SK-N-SH treated with all-trans-retinoic acid at 6 μM for 48 hours (cell line): ENCODE measurements around the gene LRCH3.

Experiments used
- ATAC-seq: fragments of 200-7000 bp; cut with Tn5 transposase; 3 replicates; pipeline ENCODE4 v1.9.1; 2020; ENCODE audit warnings: mild to moderate bottlenecking, moderate library complexity
- ARNTL ChIP-seq: fragments of 450-650 bp; formaldehyde crosslinking; IDR thresholded peaks from 2 replicates; pipeline ENCODE4 v1.5.0; 2020; ENCODE audit warnings: low read depth, mild to moderate bottlenecking, moderate library complexity, borderline replicate concordance
- BACH2 ChIP-seq: fragments of 250-450 bp; sonication (Bioruptor Pico); IDR thresholded peaks from 2 replicates; pipeline ENCODE4 v1.9.0; 2021; ENCODE audit warnings: mild to moderate bottlenecking, borderline replicate concordance
- CSDC2 ChIP-seq: fragments of 250-450 bp; sonication (Bioruptor Pico); IDR thresholded peaks from 2 replicates; pipeline ENCODE4 v1.5.0; 2020; ENCODE audit warnings: mild to moderate bottlenecking, moderate library complexity
- ESRRG ChIP-seq: fragments of 250-450 bp; sonication (Bioruptor Pico); IDR thresholded peaks from 2 replicates; pipeline ENCODE4 v1.6.1; 2021; ENCODE audit warnings: mild to moderate bottlenecking
- GLIS3 ChIP-seq: fragments of 250-450 bp; sonication (Bioruptor Pico); IDR thresholded peaks from 2 replicates; pipeline ENCODE4 v1.5.0; 2020; ENCODE audit warnings: mild to moderate bottlenecking, moderate library complexity
- ISL1 ChIP-seq: fragments of 250-450 bp; sonication (Bioruptor Pico); IDR thresholded peaks from 2 replicates; pipeline ENCODE4 v2.1.2; 2022; ENCODE audit warnings: mild to moderate bottlenecking, moderate library complexity
- OSR1 ChIP-seq: fragments of 250-450 bp; sonication (Bioruptor Pico); IDR thresholded peaks from 2 replicates; pipeline ENCODE4 v1.8.0; 2022; ENCODE audit warnings: moderate library complexity, mild to moderate bottlenecking, inconsistent platforms
- PPARA ChIP-seq: fragments of 250-450 bp; sonication (Bioruptor Pico); IDR thresholded peaks from 2 replicates; pipeline ENCODE4 v1.5.0; 2020; ENCODE audit warnings: mild to moderate bottlenecking, borderline replicate concordance
- RARB ChIP-seq: fragments of 250-450 bp; sonication (Bioruptor Pico); IDR thresholded peaks from 2 replicates; pipeline ENCODE4 v1.8.0; 2021; ENCODE audit warnings: mild to moderate bottlenecking, moderate library complexity
- SNAI2 ChIP-seq: fragments of 250-450 bp; sonication (Bioruptor Pico); IDR thresholded peaks from 2 replicates; pipeline ENCODE4 v1.5.0; 2020; ENCODE audit warnings: mild to moderate bottlenecking, moderate library complexity
- TCF4 ChIP-seq: fragments of 250-450 bp; sonication (Bioruptor Pico); IDR thresholded peaks from 2 replicates; pipeline ENCODE4 v1.8.0; 2021; ENCODE audit warnings: mild to moderate bottlenecking, moderate library complexity, borderline replicate concordance
- ZC3H10 ChIP-seq: fragments of 250-450 bp; sonication (Bioruptor Pico); IDR thresholded peaks from 2 replicates; pipeline ENCODE4 v1.5.1; 2021; ENCODE audit warnings: mild to moderate bottlenecking, moderate library complexity
- ZFP30 ChIP-seq: fragments of 450-650 bp; formaldehyde crosslinking; IDR thresholded peaks from 2 replicates; pipeline ENCODE4 v1.5.0; 2022; ENCODE audit warnings: mild to moderate bottlenecking, moderate library complexity
- ZNF565 ChIP-seq: fragments of 450-650 bp; formaldehyde crosslinking; conservative IDR thresholded peaks from 2 replicates; pipeline ENCODE4 v1.5.0; 2020; ENCODE audit warnings: low read depth, mild to moderate bottlenecking, moderate library complexity
- ZNF70 ChIP-seq: fragments of 450-650 bp; formaldehyde crosslinking; IDR thresholded peaks from 2 replicates; pipeline ENCODE4 v1.5.0; 2020; ENCODE audit warnings: mild to moderate bottlenecking, moderate library complexity
- ZNF8 ChIP-seq: fragments of 450-650 bp; formaldehyde crosslinking; IDR thresholded peaks from 2 replicates; pipeline ENCODE4 v1.5.0; 2020; ENCODE audit warnings: mild to moderate bottlenecking, moderate library complexity
- TF ChIP-seq, protein P1 (sequence below): fragments of 250-450 bp; sonication (Bioruptor Pico); IDR thresholded peaks from 2 replicates; pipeline ENCODE4 v1.5.1; 2021; ENCODE audit warnings: mild to moderate bottlenecking, moderate library complexity
- TF ChIP-seq, protein P2 (sequence below): fragments of 250-450 bp; sonication (Bioruptor Pico); IDR thresholded peaks from 2 replicates; pipeline ENCODE4 v1.8.0; 2020; ENCODE audit warnings: mild to moderate bottlenecking, moderate library complexity, borderline replicate concordance
- TF ChIP-seq, protein P3 (sequence below): fragments of 250-450 bp; sonication (Bioruptor Pico); IDR thresholded peaks from 2 replicates; pipeline ENCODE4 v1.8.0; 2021; ENCODE audit warnings: low read depth, mild to moderate bottlenecking, moderate library complexity, borderline replicate concordance
- TF ChIP-seq, protein P4 (sequence below): fragments of 250-450 bp; sonication (Bioruptor Pico); IDR thresholded peaks from 2 replicates; pipeline ENCODE4 v1.5.0; 2020; ENCODE audit warnings: mild to moderate bottlenecking, moderate library complexity
- TF ChIP-seq, protein P5 (sequence below): fragments of 250-450 bp; sonication (Bioruptor Pico); IDR thresholded peaks from 2 replicates; pipeline ENCODE4 v1.5.1; 2020; ENCODE audit warnings: low read depth, mild to moderate bottlenecking, moderate library complexity

LRCH3 gene

DNA sequence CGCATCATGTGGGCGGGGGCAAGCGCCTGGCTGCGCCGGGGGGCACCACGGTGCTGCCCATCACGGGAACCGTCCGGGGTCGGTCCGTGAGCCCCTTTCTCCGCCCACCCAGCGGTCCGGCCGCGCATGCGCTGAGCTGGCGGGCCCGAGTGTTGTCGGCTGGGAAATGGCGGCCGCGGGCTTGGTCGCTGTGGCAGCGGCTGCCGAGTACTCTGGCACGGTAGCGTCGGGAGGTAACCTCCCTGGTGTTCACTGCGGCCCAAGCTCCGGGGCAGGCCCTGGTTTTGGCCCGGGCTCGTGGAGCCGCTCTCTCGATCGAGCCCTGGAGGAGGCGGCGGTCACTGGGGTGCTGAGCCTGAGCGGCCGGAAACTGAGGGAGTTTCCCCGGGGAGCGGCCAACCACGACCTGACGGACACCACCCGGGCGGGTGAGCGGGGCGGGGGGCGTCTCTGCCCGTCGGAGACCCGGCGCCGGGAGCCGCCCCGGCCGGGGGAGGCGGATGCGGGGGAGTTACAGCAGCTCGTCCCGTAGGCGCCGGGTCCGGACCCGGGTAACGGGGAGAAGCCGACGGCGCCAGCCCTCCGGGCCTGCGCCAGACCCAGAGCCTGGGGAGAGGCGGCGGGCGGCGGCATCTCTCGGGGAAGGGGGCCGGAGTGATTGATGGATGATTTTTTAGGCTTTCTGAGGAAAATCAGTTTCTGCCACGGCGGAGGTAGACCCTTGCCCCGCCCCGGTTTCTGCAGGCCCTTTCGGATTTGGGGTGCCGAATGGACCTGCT, at the start of gene LRCH3:
LRCH3 (plus strand) TSS at position 142 of the 779 bp plus-strand sequence; CDS start at position 167, 25 bp downstream.
- TF ChIP-seq PPARA: no peak
- no peak for TF ChIP-seq ZNF8 (CRISPR knock-in tag)
- TF ChIP-seq, protein P1, sequence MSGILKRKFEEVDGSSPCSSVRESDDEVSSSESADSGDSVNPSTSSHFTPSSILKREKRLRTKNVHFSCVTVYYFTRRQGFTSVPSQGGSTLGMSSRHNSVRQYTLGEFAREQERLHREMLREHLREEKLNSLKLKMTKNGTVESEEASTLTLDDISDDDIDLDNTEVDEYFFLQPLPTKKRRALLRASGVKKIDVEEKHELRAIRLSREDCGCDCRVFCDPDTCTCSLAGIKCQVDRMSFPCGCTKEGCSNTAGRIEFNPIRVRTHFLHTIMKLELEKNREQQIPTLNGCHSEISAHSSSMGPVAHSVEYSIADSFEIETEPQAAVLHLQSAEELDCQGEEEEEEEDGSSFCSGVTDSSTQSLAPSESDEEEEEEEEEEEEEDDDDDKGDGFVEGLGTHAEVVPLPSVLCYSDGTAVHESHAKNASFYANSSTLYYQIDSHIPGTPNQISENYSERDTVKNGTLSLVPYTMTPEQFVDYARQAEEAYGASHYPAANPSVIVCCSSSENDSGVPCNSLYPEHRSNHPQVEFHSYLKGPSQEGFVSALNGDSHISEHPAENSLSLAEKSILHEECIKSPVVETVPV (CRISPR knock-in tag): no peak
- no peak for TF ChIP-seq ZNF565 (CRISPR knock-in tag)
- no peak for TF ChIP-seq RARB (CRISPR knock-in tag)
- TF ChIP-seq, protein P2, sequence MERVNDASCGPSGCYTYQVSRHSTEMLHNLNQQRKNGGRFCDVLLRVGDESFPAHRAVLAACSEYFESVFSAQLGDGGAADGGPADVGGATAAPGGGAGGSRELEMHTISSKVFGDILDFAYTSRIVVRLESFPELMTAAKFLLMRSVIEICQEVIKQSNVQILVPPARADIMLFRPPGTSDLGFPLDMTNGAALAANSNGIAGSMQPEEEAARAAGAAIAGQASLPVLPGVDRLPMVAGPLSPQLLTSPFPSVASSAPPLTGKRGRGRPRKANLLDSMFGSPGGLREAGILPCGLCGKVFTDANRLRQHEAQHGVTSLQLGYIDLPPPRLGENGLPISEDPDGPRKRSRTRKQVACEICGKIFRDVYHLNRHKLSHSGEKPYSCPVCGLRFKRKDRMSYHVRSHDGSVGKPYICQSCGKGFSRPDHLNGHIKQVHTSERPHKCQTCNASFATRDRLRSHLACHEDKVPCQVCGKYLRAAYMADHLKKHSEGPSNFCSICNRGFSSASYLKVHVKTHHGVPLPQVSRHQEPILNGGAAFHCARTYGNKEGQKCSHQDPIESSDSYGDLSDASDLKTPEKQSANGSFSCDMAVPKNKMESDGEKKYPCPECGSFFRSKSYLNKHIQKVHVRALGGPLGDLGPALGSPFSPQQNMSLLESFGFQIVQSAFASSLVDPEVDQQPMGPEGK (CRISPR knock-in tag): peak; percentile 70; the same call in 1 of the 2 replicates
- no peak for TF ChIP-seq ESRRG
- peak; percentile 87; the same call in 1 of the 2 replicates for TF ChIP-seq GLIS3 (CRISPR knock-in tag)
- TF ChIP-seq, all 23 proteins: peak for 2
- peak; percentile 91 for ATAC-seq

DNA sequence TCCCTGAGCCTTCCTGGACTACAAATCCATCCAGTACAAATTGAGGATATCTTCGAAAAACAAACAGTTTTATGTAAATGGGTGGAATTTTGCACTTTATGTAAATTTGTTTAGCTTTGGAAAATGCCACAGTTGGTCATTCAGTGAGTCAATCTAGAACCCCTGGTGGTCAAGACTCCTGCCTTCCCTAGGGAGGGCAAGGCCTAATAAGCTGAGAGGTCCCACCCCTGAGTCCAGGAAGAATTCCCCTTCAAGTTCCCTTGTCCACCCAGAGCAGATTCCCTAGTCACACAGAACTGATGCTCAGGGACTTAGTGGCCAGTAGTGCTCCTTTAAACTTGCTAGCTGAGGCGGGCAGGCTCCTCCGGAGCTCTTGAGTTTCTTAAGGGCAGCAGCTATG, 48.3 kb upstream of the LRCH3 start:
- no peak for ATAC-seq
- TF ChIP-seq ARNTL (CRISPR knock-in tag) (no peak), ZC3H10 (no peak), BACH2 (CRISPR knock-in tag) (no peak), ZFP30 (no peak), RARB (CRISPR knock-in tag) (no peak), ESRRG (no peak), ISL1 (no peak), GLIS3 (CRISPR knock-in tag) (no peak), CSDC2 (CRISPR knock-in tag) (no peak), PPARA (no peak), ZNF70 (CRISPR knock-in tag) (no peak), ZNF565 (CRISPR knock-in tag) (no peak), SNAI2 (no peak), OSR1 (CRISPR knock-in tag) (no peak), TCF4 (CRISPR knock-in tag) (no peak)
- TF ChIP-seq, protein P2 (CRISPR knock-in tag): no peak
- TF ChIP-seq, protein P3, sequence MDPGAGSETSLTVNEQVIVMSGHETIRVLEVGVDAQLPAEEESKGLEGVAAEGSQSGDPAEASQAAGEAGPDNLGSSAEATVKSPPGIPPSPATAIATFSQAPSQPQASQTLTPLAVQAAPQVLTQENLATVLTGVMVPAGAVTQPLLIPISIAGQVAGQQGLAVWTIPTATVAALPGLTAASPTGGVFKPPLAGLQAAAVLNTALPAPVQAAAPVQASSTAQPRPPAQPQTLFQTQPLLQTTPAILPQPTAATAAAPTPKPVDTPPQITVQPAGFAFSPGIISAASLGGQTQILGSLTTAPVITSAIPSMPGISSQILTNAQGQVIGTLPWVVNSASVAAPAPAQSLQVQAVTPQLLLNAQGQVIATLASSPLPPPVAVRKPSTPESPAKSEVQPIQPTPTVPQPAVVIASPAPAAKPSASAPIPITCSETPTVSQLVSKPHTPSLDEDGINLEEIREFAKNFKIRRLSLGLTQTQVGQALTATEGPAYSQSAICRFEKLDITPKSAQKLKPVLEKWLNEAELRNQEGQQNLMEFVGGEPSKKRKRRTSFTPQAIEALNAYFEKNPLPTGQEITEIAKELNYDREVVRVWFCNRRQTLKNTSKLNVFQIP (CRISPR knock-in tag): no peak
- TF ChIP-seq, protein P4, sequence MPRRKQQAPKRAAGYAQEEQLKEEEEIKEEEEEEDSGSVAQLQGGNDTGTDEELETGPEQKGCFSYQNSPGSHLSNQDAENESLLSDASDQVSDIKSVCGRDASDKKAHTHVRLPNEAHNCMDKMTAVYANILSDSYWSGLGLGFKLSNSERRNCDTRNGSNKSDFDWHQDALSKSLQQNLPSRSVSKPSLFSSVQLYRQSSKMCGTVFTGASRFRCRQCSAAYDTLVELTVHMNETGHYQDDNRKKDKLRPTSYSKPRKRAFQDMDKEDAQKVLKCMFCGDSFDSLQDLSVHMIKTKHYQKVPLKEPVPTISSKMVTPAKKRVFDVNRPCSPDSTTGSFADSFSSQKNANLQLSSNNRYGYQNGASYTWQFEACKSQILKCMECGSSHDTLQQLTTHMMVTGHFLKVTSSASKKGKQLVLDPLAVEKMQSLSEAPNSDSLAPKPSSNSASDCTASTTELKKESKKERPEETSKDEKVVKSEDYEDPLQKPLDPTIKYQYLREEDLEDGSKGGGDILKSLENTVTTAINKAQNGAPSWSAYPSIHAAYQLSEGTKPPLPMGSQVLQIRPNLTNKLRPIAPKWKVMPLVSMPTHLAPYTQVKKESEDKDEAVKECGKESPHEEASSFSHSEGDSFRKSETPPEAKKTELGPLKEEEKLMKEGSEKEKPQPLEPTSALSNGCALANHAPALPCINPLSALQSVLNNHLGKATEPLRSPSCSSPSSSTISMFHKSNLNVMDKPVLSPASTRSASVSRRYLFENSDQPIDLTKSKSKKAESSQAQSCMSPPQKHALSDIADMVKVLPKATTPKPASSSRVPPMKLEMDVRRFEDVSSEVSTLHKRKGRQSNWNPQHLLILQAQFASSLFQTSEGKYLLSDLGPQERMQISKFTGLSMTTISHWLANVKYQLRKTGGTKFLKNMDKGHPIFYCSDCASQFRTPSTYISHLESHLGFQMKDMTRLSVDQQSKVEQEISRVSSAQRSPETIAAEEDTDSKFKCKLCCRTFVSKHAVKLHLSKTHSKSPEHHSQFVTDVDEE (CRISPR knock-in tag): no peak
- TF ChIP-seq, protein P5, sequence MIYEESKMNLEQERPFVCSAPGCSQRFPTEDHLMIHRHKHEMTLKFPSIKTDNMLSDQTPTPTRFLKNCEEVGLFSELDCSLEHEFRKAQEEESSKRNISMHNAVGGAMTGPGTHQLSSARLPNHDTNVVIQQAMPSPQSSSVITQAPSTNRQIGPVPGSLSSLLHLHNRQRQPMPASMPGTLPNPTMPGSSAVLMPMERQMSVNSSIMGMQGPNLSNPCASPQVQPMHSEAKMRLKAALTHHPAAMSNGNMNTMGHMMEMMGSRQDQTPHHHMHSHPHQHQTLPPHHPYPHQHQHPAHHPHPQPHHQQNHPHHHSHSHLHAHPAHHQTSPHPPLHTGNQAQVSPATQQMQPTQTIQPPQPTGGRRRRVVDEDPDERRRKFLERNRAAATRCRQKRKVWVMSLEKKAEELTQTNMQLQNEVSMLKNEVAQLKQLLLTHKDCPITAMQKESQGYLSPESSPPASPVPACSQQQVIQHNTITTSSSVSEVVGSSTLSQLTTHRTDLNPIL (CRISPR knock-in tag): no peak
